Measurements from ENCODE around the gene GTF2E1.
"Not testable (repeated sequence)": the region's sequence is repeated elsewhere in the genome, so short reads cannot be mapped to it uniquely, and the experiment has no call there.

GRCh38 chr3:120758551-120758950, 16.0 kb downstream of the GTF2E1 start:
- TF ChIP-seq CTCF (IDR thresholded peaks at IDR 0.05); ELF4 (CRISPR knock-in tag; IDR thresholded peaks at IDR 0.05; ENCODE audit: low read depth); ARID4B (CRISPR knock-in tag; IDR thresholded peaks at IDR 0.05; ENCODE audit: borderline replicate concordance); NR2C2 (CRISPR knock-in tag; IDR thresholded peaks at IDR 0.05); ZBTB43 (CRISPR knock-in tag; IDR thresholded peaks at IDR 0.05); ZNF121 (CRISPR knock-in tag; IDR thresholded peaks at IDR 0.05): not testable (repeated sequence)

Measured in WTC11 (cell line).